GM12878 (cell line): ENCODE results near the gene DNTTIP2.

Experiments used
- BRCA1 ChIP-seq: IDR thresholded peaks from 2 replicates; pipeline ENCODE4 v1.6.1; 2011; ENCODE audit warnings: low read depth, low read length, improper control_type of control experiment
- CHD2 ChIP-seq: IDR thresholded peaks from 2 replicates; pipeline ENCODE4 v1.6.1; 2011; ENCODE audit warnings: low read depth, low read length, improper control_type of control experiment, borderline replicate concordance
- IKZF2 ChIP-seq, 2 experiments: fragments of 450-650 bp; IDR thresholded peaks; 2 replicates each; pipeline ENCODE4 v1.6.1; 2017; ENCODE audit warnings: mild to moderate bottlenecking in 2 of 2, moderate library complexity in 2 of 2
- MAX ChIP-seq: IDR thresholded peaks from 2 replicates; pipeline ENCODE4 v1.6.1; 2012; ENCODE audit warnings: low read depth, low read length, improper control_type of control experiment
- MEF2B ChIP-seq: fragments of 450-650 bp; IDR thresholded peaks from 2 replicates; pipeline ENCODE4 v1.6.1; 2018; ENCODE audit warnings: mild to moderate bottlenecking, moderate library complexity; ENCODE audit not compliant: partially characterized antibody, poor library complexity, severe bottlenecking
- SP1 ChIP-seq: IDR thresholded peaks from one replicate; pipeline ENCODE4 v1.6.1; 2011; ENCODE audit warnings: low read depth, low read length
- TF ChIP-seq, protein P1 (sequence below): fragments of 450-650 bp; IDR thresholded peaks from 2 replicates; pipeline ENCODE4 v1.6.1; 2014; ENCODE audit warnings: mild to moderate bottlenecking
- TF ChIP-seq, protein P2 (sequence below): fragments of 450-650 bp; IDR thresholded peaks from 2 replicates; pipeline ENCODE4 v1.6.1; 2017; ENCODE audit warnings: mild to moderate bottlenecking, moderate library complexity
- TF ChIP-seq, protein P3 (sequence below), 3 experiments: IDR thresholded peaks in 2 of 3; conservative IDR thresholded peaks in 1 of 3; 2 replicates each; pipeline ENCODE4 v1.5.1; 2011; ENCODE audit warnings: low read depth in 3 of 3, low read length in 3 of 3, mild to moderate bottlenecking in 3 of 3, control low read depth in 2 of 3, moderate library complexity in 2 of 3, inconsistent platforms in 1 of 3, mixed read lengths in 1 of 3; ENCODE audit not compliant: control insufficient read depth in 2 of 3, insufficient read depth in 1 of 3; ENCODE audit errors: extremely low read depth in 1 of 3

DNA sequence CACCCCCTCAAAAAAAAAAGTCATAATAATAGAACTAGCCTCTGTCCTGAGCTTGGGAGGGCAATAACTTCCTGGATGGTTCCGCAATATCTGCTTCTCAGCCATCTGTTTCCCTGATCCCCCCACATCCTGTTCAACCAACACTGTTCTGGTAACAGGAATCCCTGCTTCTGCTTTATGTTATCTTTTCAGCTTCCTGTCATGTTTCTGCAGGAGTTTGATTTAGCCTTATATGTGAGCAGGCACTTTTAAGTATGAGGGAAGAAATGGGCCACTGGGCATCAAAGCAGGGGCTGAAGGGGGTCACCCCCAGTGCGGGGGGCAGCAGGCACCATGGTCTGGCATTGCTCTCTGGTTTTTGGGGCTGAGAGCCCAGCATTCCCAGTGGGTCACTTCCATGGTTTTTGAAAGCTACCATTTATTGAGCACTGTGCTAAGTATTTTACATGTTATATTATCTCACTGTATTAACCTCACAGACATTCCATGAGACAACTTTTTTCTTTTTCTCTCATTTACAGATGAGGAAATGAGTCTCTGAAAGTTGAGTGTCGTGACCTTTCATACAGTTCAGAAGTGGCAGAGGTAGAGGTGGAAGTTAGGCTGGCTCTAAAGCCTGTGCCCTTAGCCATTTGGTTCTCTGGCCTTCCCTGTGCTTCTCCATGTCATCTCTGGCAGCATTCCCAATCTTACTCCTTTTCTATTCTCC, 61.9 kb downstream of the DNTTIP2 start:
- TF ChIP-seq BRCA1: no peak
- TF ChIP-seq, protein P1, sequence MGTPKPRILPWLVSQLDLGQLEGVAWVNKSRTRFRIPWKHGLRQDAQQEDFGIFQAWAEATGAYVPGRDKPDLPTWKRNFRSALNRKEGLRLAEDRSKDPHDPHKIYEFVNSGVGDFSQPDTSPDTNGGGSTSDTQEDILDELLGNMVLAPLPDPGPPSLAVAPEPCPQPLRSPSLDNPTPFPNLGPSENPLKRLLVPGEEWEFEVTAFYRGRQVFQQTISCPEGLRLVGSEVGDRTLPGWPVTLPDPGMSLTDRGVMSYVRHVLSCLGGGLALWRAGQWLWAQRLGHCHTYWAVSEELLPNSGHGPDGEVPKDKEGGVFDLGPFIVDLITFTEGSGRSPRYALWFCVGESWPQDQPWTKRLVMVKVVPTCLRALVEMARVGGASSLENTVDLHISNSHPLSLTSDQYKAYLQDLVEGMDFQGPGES: no peak
- TF ChIP-seq IKZF2 (IDR thresholded peaks at IDR 0.05): no peak
- no peak for TF ChIP-seq CHD2
- no peak for TF ChIP-seq MAX
- TF ChIP-seq MEF2B: no peak
- TF ChIP-seq, protein P2, sequence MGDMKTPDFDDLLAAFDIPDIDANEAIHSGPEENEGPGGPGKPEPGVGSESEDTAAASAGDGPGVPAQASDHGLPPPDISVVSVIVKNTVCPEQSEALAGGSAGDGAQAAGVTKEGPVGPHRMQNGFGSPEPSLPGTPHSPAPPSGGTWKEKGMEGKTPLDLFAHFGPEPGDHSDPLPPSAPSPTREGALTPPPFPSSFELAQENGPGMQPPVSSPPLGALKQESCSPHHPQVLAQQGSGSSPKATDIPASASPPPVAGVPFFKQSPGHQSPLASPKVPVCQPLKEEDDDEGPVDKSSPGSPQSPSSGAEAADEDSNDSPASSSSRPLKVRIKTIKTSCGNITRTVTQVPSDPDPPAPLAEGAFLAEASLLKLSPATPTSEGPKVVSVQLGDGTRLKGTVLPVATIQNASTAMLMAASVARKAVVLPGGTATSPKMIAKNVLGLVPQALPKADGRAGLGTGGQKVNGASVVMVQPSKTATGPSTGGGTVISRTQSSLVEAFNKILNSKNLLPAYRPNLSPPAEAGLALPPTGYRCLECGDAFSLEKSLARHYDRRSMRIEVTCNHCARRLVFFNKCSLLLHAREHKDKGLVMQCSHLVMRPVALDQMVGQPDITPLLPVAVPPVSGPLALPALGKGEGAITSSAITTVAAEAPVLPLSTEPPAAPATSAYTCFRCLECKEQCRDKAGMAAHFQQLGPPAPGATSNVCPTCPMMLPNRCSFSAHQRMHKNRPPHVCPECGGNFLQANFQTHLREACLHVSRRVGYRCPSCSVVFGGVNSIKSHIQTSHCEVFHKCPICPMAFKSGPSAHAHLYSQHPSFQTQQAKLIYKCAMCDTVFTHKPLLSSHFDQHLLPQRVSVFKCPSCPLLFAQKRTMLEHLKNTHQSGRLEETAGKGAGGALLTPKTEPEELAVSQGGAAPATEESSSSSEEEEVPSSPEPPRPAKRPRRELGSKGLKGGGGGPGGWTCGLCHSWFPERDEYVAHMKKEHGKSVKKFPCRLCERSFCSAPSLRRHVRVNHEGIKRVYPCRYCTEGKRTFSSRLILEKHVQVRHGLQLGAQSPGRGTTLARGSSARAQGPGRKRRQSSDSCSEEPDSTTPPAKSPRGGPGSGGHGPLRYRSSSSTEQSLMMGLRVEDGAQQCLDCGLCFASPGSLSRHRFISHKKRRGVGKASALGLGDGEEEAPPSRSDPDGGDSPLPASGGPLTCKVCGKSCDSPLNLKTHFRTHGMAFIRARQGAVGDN: no peak
- TF ChIP-seq, protein P3, sequence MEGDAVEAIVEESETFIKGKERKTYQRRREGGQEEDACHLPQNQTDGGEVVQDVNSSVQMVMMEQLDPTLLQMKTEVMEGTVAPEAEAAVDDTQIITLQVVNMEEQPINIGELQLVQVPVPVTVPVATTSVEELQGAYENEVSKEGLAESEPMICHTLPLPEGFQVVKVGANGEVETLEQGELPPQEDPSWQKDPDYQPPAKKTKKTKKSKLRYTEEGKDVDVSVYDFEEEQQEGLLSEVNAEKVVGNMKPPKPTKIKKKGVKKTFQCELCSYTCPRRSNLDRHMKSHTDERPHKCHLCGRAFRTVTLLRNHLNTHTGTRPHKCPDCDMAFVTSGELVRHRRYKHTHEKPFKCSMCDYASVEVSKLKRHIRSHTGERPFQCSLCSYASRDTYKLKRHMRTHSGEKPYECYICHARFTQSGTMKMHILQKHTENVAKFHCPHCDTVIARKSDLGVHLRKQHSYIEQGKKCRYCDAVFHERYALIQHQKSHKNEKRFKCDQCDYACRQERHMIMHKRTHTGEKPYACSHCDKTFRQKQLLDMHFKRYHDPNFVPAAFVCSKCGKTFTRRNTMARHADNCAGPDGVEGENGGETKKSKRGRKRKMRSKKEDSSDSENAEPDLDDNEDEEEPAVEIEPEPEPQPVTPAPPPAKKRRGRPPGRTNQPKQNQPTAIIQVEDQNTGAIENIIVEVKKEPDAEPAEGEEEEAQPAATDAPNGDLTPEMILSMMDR (IDR thresholded peaks at IDR 0.05 in 2 of 3, conservative IDR thresholded peaks at IDR 0.05 in 1 of 3; ENCODE audit: control insufficient read depth in 2 of 3, extremely low read depth in 1 of 3, insufficient read depth in 1 of 3, low read depth in 3 of 3, low read length in 3 of 3): no peak
- TF ChIP-seq SP1: no peak
